GM12801 (cell line): Measurements from ENCODE around the gene HYAL3.

Experiments
- TF ChIP-seq, protein P1 (sequence below): IDR thresholded peaks from one replicate; pipeline ENCODE4 v1.5.1; 2011; ENCODE audit warnings: control low read depth; ENCODE audit not compliant: insufficient read length; ENCODE audit errors: extremely low read depth

The HYAL3 gene

DNA sequence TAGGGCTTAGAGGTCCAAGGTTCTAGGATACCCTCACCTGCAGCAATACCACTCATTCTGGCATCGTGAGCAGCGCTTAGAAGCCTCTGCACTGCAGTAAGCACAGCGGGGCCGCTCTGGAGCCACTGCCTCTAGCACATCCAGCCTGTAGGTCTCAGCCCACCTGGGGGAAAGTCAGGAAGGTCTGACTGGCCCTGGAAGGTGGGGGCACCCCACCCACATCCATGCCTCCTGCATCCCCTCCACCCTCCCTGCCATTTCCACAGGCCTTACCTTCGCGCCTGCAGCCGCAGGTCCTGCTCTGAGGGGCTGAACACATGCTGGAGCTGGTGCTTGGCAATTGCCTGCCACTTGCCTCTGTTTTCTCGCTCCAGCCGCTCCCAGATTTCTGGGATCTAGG, 42.3 kb upstream of the HYAL3 start:
- TF ChIP-seq, protein P1, sequence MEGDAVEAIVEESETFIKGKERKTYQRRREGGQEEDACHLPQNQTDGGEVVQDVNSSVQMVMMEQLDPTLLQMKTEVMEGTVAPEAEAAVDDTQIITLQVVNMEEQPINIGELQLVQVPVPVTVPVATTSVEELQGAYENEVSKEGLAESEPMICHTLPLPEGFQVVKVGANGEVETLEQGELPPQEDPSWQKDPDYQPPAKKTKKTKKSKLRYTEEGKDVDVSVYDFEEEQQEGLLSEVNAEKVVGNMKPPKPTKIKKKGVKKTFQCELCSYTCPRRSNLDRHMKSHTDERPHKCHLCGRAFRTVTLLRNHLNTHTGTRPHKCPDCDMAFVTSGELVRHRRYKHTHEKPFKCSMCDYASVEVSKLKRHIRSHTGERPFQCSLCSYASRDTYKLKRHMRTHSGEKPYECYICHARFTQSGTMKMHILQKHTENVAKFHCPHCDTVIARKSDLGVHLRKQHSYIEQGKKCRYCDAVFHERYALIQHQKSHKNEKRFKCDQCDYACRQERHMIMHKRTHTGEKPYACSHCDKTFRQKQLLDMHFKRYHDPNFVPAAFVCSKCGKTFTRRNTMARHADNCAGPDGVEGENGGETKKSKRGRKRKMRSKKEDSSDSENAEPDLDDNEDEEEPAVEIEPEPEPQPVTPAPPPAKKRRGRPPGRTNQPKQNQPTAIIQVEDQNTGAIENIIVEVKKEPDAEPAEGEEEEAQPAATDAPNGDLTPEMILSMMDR, result no peak

GRCh38 chr3:50340448-50341329, 41.5 kb upstream of the HYAL3 start, which contains the start of gene RASSF1:
TSS of gene RASSF1 (minus strand) at chr3:50340836. CDS start at chr3:50340805, 31 bp downstream.
- TF ChIP-seq, protein P1, result no peak

DNA sequence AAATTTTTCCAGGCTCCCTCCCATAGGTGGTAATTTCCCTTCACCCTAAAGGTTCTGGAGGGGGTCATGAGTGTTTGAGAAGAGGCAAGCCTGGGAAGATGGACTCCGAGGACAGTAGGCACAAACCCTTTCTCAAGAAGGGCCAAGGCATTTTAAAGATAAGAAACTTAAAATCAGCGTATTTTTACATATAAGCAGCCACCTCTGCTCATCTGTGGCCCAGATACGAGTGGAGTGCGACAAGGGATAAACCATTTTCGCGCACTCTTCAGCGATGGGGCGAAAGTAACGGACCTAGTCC, 40.9 kb upstream of the HYAL3 start:
- TF ChIP-seq, protein P1, result no peak

DNA sequence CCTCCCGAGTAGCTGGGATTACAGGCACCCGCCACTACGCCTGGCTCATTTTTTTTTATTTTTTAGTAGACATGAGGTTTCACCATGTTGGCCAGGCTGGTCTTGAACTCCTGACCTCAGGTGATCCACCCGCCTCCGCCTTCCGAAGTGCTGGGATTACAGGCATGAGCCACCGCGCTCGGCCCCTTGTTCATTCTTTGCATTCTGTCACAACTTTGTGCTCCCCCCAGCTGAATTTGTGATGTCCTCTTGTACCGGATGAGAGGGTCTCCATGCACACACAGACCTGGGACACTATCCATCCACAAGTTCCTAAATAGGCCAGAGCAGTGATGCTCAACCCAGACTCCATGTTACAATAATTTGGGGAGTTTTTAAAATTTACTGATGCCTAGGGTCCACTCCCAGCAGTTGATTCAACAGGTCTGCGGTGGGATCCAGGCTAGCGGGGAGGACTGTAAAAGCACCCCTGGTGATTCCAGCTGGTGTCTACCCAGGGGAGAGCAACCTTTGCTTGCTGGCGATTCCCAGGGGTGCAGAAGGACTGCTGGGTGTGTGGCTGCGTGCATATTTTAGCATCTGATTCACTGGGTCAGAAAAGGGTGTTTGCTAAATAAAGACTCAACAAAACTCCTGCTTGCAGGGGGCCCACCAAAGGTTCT, 40.4 kb upstream of the HYAL3 start:
- TF ChIP-seq, protein P1, result no peak

GRCh38 chr3:50338965-50339364, 39.8 kb upstream of the HYAL3 start:
- TF ChIP-seq, protein P1, result no peak

- TF ChIP-seq, protein P1, result no peak
These were observed 38.1 kb upstream of the HYAL3 start for GRCh38 chr3:50337175-50337861.

DNA sequence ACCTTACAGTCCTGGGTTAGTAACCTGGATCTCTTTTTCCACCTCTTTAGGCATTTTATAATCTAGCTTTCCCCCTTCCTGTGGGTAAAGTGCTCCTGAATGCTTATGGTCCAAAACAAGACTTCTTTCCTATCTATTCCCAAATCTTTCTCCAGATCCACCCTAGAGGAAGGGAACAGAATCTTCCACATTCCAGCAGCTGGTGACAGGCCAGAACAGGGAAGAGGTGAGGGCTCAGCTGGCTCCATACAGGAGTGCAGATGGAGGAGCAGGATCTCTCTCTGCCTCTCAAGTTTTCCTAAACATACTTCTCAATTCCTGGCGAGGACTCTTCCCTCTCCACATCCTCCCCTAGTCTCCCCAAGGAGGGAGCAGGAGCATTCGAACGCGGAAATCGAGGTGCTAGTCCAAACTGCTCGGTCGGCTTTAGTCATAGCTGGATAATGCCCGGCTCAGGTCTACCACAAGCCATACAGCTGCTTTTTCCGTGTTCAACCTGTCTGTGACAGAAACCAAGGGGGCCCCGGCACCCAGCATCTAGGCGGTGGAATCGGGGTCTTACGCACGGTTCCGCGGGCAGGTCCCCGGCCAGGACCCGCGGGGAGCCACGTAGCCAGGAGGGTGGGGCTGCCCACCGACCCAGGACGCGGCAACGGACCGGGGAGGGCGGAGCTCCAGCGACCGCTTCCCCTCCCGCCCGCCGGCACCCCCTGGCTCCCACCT, 37.4 kb upstream of the HYAL3 start:
- TF ChIP-seq, protein P1, result no peak
